ENCODE measurements around the gene CBLC. TPM values are rescaled to one million over a fixed set of nuclear protein-coding genes. Genes with fewer than 3 reads are reported as not detected.

CBLC gene
- polyA plus RNA-seq, 1 donor from 2014 or later, result not detected

DNA sequence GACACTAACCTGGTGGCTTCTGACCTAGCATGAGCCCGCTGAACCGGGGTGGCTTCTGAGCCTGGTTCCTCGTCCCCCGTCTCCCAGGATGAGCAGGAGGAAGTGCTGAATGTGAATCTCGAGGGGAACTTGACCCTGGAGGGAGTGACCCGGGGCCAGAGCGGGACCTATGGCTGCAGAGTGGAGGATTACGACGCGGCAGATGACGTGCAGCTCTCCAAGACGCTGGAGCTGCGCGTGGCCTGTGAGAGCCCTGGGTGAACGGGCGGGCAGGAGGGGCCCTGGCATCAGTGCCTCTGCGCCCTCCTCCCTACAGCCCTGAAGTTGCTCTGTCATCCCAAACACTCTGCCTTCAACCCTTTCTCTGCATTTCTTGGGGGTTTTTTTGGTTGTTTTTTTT, 36.8 kb downstream of the CBLC start:
- Histone ChIP-seq H3K36me3 (ENCODE audit: insufficient read depth, low read length) (no peaks in the 10 kb centered on the region), H3K79me2 (replicated peaks; ENCODE audit: insufficient read depth, low read length) (no peaks in the 10 kb centered on the region), H3K27me3 (ENCODE audit: insufficient read depth, low read depth, low read length) (no peaks in the 10 kb centered on the region), H3K4me2 (ENCODE audit: low read length) (no peak overlapping the region), H2AFZ (ENCODE audit: low read depth, low read length) (no peak overlapping the region), H4K20me1 (ENCODE audit: insufficient read depth) (no peaks in the 10 kb centered on the region), H3K9me3 (ENCODE audit: low read length) (no peaks in the 10 kb centered on the region), H3K27ac (ENCODE audit: low read length) (no peak overlapping the region), H3K4me3 (ENCODE audit: low read length) (no peak overlapping the region), H3K9ac (ENCODE audit: low read length) (no peak overlapping the region), H3K9me2 (ENCODE audit: insufficient read depth, low read length) (no peaks in the 10 kb centered on the region), H3F3A (ENCODE audit: insufficient read depth, low read length, poor library complexity, severe bottlenecking) (no peaks in the 10 kb centered on the region)
- TF ChIP-seq TAF1 (IDR thresholded peaks at IDR 0.05; ENCODE audit: low read depth) (no peak), EP300 (conservative IDR thresholded peaks at IDR 0.05; ENCODE audit: poor library complexity, severe bottlenecking) (no peak), MXI1 (conservative IDR thresholded peaks at IDR 0.05; ENCODE audit: poor library complexity, severe bottlenecking) (no peak), POLR2AphosphoS5 (IDR thresholded peaks at IDR 0.05) (no peak), SMC3 (conservative IDR thresholded peaks at IDR 0.05; ENCODE audit: poor library complexity) (no peak)
- TF ChIP-seq, protein P1, sequence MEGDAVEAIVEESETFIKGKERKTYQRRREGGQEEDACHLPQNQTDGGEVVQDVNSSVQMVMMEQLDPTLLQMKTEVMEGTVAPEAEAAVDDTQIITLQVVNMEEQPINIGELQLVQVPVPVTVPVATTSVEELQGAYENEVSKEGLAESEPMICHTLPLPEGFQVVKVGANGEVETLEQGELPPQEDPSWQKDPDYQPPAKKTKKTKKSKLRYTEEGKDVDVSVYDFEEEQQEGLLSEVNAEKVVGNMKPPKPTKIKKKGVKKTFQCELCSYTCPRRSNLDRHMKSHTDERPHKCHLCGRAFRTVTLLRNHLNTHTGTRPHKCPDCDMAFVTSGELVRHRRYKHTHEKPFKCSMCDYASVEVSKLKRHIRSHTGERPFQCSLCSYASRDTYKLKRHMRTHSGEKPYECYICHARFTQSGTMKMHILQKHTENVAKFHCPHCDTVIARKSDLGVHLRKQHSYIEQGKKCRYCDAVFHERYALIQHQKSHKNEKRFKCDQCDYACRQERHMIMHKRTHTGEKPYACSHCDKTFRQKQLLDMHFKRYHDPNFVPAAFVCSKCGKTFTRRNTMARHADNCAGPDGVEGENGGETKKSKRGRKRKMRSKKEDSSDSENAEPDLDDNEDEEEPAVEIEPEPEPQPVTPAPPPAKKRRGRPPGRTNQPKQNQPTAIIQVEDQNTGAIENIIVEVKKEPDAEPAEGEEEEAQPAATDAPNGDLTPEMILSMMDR (IDR thresholded peaks at IDR 0.05; ENCODE audit: poor library complexity, severe bottlenecking), result no peak

GRCh38 chr19:44816301-44816700, 38.6 kb downstream of the CBLC start:
- Histone ChIP-seq H3K79me2 (replicated peaks; ENCODE audit: insufficient read depth, low read length) (no peaks in the 10 kb centered on the region), H3K27me3 (ENCODE audit: insufficient read depth, low read depth, low read length) (no peaks in the 10 kb centered on the region), H3K9me2 (ENCODE audit: insufficient read depth, low read length) (no peaks in the 10 kb centered on the region), H3K9ac (ENCODE audit: low read length) (no peak overlapping the region), H3K9me3 (ENCODE audit: low read length) (no peaks in the 10 kb centered on the region), H3K27ac (ENCODE audit: low read length) (no peak overlapping the region), H3K4me3 (ENCODE audit: low read length) (no peak overlapping the region), H2AFZ (ENCODE audit: low read depth, low read length) (no peak overlapping the region), H4K20me1 (ENCODE audit: insufficient read depth) (no peaks in the 10 kb centered on the region), H3K4me2 (ENCODE audit: low read length) (no peak overlapping the region), H3K36me3 (ENCODE audit: insufficient read depth, low read length) (no peaks in the 10 kb centered on the region), H3F3A (ENCODE audit: insufficient read depth, low read length, poor library complexity, severe bottlenecking) (no peaks in the 10 kb centered on the region)
- TF ChIP-seq MXI1 (conservative IDR thresholded peaks at IDR 0.05; ENCODE audit: poor library complexity, severe bottlenecking), result no peak
- TF ChIP-seq EZH2 (IDR thresholded peaks at IDR 0.05; ENCODE audit: borderline replicate concordance, insufficient read depth, low read length, poor library complexity, severe bottlenecking), result no peak
- no peak for TF ChIP-seq EP300 (conservative IDR thresholded peaks at IDR 0.05; ENCODE audit: poor library complexity, severe bottlenecking)
- no peak for TF ChIP-seq SMC3 (conservative IDR thresholded peaks at IDR 0.05; ENCODE audit: poor library complexity)
- no peak for TF ChIP-seq POLR2AphosphoS5 (IDR thresholded peaks at IDR 0.05)
- TF ChIP-seq REST (IDR thresholded peaks at IDR 0.05; ENCODE audit: borderline replicate concordance), result no peak
- no peak for TF ChIP-seq RAD21 (conservative IDR thresholded peaks at IDR 0.05)
- TF ChIP-seq, protein P1 (IDR thresholded peaks at IDR 0.05; ENCODE audit: poor library complexity, severe bottlenecking), result no peak
- TF ChIP-seq TAF1 (IDR thresholded peaks at IDR 0.05; ENCODE audit: low read depth), result no peak

Data from neural cell (in vitro differentiated cells).